AG09309 (cell line): Measurements from ENCODE around the gene MAP3K5.
"Not testable (repeated sequence)": the region's sequence is repeated elsewhere in the genome, so short reads cannot be mapped to it uniquely, and the experiment has no call there.

ENCODE experiments used
- DNase-seq: peaks from one replicate; pipeline ENCODE4 v3.0.0-alpha.2; 2010; ENCODE audit warnings: low read depth
- H3K4me3 ChIP-seq: 2 replicates; pipeline ENCODE4 v1.5.1; 2011; ENCODE audit warnings: mild to moderate bottlenecking, low read depth, low read length, moderate library complexity; ENCODE audit not compliant: control insufficient read depth
- CTCF ChIP-seq: IDR thresholded peaks from 2 replicates; pipeline ENCODE4 v1.5.1; 2011; ENCODE audit warnings: mild to moderate bottlenecking, low read depth, low read length, inconsistent platforms; ENCODE audit not compliant: insufficient read depth, control insufficient read depth; ENCODE audit errors: missing control alignments

The MAP3K5 gene

GRCh38 chr6:136696238-136696637, 96.0 kb downstream of the MAP3K5 start:
- H3K4me3 ChIP-seq: no peak overlapping the region
- no peak for DNase-seq
- no peak for TF ChIP-seq CTCF

- no peak for DNase-seq
- TF ChIP-seq CTCF: no peak
- H3K4me3 ChIP-seq: no peak overlapping the region
Measured at GRCh38 chr6:136695412-136695811, 96.9 kb downstream of the MAP3K5 start.

- TF ChIP-seq CTCF: no peak
- DNase-seq: no peak
- H3K4me3 ChIP-seq: no peak overlapping the region
Measured at GRCh38 chr6:136693090-136693489, 99.2 kb downstream of the MAP3K5 start.

- not testable (repeated sequence) for H3K4me3 ChIP-seq, DNase-seq
Measured at GRCh38 chr6:136687894-136688293, 104.4 kb downstream of the MAP3K5 start.

- H3K4me3 ChIP-seq: no peak overlapping the region
- DNase-seq: no peak
- no peak for TF ChIP-seq CTCF
Measured at GRCh38 chr6:136685540-136686108, 106.7 kb downstream of the MAP3K5 start.

- TF ChIP-seq CTCF: no peak
- H3K4me3 ChIP-seq: no peak overlapping the region
- no peak for DNase-seq
Measured at GRCh38 chr6:136684466-136684865, 107.8 kb downstream of the MAP3K5 start.

GRCh38 chr6:136683209-136683941, 108.9 kb downstream of the MAP3K5 start:
- H3K4me3 ChIP-seq: no peak overlapping the region
- TF ChIP-seq CTCF: no peak
- no peak for DNase-seq
